ENCODE measurements around the gene DLGAP4.
A peak's percentile ranks its signal among the peaks of the same experiment; 100 is the strongest.

The DLGAP4 gene

DNA sequence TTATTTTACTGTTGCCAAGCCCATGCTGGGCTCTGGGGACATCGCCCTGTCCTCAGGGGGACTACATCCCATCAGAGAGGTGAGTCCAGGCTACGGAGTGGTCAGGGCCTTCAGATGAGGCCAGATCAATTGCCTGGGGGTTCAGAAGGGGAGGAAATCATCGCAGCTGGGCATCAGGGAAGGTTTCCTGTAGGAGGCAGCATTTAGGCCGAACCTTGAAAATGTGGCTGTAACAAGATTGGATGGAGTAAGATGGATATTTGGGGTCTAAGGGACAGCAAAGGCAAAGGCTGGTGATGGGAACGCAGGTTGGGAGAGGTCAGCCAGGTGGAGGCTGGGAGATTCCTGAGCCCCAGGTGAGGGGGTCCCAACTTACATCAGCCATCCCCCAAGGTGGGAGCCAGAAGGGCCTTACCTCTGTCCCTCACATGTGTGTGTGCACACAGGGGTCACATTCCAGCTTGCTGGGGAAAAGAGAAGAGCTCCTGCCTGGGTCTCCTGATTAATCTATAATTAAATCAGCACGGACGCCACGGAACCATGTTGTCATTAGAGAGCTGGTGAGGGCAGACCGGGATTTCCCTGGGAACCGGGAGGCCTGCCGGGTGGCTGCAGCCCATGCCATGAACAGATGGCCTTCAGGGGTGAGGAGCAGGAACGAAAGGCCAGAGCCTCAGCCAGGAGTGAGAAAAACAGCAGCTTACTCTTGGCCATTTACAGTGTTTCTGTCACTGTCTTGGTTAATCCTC, 30.5 kb upstream of the DLGAP4 start:
- peak; percentile 27 for DNase-seq

DNA sequence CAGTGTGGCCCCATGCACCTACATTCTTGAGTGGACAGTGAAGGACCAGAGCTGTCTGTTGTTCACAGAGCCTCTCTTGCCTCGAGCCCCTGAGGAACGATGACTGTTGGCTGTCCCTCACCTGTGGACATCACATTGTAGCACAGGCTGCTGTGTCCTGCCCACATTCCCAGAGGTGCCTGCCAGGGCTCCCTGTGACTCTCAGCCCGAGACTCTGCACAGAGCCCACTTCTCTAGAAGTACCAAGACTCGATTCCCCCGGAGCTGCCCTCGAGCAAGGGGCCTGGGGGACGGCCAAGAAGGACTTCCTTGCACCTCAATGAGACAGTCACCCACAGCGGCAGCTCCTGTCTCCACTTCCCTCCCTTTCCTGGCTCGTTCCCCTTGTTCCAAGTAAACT, 28.6 kb upstream of the DLGAP4 start:
- no peak for DNase-seq

DNA sequence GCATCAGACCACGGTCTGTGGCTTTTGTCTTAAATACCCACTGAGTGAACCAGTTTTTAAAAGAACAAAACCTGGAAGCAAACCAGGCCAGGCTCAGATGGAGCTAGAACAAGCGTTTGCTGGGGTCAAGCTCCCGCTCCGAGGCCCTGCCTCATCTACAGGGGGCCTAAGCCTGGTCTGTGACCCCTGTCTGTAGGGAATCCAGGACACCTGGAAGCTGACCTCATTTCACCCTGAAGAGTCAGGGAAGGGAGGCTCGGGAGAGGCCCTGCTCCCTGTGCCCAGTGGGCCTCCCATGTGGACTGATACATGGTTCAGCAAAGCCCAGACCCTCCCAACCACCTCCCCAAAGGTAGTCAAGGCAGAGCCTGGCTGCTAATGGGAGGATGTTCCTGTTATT, 26.8 kb upstream of the DLGAP4 start:
- no peak for DNase-seq

DNA sequence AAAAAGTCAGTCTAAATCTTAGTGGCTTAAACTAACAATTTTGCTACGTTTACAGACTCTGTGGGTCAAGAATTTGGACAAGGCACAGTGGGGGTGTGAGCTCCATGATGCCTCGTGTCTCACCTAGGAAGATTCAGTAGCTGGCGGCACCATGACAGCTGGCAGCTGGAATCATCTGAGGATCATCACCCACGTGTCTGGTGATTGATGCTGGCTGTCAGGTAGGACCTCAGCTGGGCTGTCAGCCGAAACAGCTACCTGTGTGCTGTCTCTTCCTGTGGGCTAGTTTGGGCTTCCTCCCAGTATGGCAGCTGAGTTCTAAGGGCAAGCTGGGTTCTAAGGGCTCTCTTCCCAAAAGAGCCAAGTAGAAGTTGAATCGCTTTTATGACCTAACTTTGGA, 26.4 kb upstream of the DLGAP4 start:
- DNase-seq, result no peak

DNA sequence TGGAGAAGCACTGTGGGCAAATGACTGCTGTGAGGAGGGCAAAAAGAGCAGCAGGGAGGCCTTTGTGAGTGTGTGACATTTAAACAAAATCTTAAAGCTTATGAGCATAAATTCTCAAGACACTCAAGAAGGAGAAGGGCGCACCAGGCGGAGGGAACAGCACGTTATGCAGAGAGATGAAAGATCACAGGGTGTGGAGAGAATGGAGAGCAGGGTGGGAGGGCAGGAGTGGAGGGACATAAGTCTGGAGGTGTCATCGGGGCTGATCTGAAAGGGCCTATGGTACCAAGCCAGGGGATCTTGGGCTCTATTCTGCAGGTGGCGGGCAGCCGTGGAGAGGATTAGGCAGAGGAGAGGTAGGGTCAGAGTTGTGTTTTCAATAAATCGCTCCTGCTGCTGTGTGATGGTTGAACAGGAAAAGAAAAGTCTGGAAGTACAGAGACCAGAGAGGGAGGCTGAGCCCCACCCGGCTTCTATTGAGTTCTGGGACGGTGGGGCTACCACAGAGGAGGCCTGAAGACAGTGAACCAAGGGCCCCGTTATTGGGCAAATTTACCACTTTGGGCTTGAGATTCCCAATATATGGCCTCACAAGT, 24.3 kb upstream of the DLGAP4 start:
- no peak for DNase-seq

DNA sequence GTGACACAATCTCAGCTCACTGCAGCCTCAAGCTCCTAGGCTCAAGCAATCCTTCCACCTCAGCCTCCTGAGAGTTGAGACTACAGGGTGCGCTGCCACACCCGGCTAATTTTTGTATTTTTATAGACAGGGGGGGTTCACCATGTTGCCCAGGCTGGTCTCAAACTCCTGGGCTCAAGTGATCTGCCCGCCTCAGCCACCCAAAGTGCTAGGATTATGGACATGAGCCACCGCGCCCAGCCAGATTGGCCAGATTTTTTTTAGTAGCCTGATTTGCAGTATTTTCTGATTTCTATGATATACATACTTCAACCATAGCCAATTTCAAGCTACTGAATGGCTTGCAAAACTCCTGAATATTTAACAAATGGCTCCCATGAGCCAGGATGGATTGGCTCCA, 21.4 kb upstream of the DLGAP4 start:
- DNase-seq, result no peak

DNA sequence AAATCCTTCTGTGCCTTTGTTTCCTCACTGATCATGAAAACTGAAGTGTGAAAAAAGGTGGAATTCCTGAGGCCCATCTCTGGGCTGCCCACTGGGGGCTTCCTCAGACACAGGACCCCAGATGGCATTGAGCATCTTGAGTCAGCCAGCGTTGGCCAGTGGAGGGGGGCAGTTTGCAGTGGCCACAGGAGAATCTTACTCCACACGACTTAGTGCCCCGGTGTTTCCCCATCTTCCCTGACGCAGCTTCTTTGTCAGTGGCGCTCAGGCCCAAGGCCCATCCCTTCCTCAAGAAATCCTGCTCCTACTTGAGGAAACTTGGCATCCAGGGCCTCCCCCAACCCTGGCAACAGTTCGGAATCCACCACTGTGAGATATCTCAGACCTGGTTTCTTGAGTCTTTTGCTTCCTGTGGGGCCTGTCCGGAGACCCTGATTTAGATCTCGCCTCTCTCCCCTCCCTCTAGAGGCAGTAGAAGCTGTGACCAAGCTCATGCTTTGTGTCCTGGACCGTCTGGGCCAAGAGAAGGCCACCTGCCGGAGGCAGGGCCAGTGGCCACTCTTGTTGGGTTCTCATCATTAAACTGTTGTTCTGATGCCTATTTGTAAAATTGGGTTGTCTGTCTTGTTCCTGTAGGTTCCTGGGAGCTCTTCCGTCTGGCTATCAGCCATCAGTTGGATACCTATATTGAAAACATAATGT, 20.2 kb upstream of the DLGAP4 start:
- no peak for DNase-seq

DNA sequence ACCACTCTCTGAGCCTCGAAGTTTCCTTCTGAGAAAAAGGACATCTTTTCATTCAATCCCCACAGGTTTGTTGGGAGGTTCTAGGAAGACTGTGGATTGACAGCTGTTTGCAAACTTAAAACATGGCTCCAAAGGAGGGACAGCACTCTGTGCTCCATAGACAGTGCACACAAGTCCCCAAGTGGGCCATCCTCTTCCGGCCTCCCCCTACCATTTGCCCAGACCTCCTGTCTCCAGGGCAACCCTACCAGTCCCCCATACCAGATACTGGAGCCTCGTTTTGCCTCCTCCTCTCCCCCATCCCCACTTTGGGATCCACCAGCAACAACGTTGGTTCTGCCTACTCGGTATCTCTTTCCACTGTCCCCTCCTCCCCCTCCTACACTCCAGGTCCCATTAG, 8.5 kb upstream of the DLGAP4 start:
- DNase-seq, result no peak

DNA sequence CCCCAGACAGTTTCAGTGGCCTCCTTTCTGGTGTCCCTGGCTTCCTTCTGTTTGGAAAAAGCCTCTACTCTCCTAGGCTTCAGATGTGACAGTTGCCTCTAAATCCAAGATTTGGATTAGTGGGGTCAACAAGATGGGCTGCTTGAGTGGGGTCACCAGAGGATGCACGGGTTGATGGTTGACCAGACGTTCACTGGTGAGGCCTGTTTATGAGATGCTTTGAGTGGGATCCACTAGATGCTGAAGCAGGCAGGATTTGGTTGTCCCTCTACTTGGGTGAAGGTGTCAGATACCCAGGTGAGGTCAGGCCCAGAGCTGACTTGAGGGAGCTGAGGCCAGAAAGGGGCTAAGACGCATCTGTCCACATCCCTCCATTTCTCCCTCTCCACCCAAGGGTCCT, 8.1 kb upstream of the DLGAP4 start:
- no peak for DNase-seq

DNA sequence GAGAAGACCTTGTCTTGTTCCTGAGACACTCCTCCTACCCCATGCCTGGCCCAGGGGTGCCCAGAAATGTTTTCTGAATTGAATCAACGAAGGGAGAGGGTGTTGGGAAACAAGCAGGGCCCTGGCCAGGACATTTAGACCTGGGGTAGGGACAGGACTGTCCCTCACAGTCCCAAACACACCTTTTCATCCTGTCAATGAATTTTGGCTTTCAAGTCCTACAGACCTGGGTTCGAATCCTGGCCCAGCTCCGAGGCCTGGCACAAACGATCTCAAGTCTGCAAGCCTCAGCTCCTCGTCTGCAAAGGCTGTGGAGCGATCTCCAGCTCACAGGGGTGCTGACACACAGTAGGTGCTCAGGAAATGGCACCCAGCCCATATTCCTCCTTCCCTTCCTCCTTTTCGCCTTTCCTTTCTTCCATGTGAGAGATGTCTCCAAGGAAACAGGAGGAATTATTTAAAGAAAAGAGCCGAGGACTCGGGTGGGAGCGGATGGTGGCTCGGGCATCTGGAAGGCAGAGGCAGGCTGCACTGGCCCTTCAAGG, 7.3 kb upstream of the DLGAP4 start:
- DNase-seq, result no peak

DNA sequence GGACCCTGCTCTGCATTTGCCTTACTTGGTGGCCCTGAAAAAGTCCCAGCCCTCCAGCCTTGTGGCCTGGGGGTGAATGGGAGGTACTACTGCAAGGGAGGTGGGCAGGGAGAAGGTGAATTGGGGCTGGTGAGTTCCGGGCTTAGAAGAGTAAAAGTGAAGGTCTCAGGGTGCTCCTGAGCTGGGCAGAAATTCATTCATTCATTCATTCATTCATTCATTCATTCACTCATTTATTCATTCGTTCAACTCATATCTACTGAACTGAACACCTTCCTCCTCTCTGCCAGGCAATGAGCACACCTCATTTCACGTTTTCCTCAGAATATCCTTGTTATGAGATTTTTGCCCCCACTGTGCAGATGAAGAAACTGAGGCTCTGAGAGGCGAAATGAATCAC, 6.7 kb upstream of the DLGAP4 start:
- DNase-seq, result no peak

DNA sequence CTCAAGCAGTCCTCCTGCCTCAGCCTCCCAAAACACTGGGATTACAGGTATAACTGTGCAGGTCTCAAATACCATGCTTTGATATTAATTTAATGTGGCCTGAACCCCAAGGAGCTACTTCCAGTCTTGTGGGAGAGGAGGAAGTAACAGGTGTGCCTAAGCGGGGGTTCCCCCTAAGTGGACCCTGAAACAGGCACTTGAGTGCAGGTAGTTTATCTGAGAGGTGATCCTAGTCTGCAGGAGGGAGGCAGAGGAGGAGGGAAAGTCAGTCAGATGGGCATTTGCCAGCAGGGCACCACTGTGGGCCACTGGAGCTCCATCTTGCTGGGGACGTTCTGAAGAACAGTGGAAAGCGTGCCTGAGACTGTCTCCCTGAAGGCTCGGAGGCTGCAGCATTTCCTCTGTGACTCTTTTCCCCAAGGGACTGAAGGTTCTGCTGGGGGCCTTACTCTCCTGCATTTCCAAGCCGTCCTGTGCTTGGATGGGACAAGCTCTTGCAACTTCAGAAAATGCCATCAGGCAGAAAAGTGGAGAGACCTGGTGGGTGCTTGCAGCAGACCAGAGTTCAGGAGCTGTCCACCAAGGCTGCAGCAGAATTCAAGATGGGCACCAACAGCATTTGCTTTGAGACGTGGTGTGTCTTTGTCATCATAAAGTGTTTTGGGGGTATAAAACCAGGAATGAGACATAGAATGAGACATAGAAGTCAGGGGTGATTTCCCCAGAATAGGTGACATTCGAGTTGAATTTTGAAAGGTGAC, 4.6 kb upstream of the DLGAP4 start:
- no peak for DNase-seq

DNA sequence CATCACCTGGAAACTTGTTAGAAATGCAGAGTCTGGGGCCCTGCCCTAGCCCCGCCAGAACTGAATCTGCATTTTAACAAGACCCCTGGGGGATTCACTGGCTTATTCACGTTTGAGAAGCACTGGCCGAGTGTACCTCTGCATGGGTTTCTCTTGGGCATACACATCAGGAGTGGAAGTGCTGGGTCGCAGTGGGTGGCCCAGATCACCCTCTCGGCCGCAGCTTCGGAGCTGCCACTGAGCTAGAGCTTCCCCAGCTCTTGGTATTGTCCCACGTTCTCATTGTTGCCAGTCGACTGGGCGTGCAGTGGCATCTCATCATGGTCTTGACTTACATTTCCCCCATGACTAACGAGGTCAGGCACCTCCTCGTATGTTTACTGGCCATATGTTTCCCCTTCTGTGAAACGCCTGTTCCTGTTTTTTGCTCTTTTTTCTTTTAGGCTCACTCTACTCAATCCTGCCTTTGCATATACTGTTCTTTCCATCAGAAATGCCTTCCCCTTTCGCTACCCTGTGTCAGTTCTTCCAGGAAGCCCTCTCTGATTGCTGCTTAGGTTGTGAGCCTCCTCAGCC, 3.0 kb upstream of the DLGAP4 start:
- peak; percentile 44 for DNase-seq

DNA sequence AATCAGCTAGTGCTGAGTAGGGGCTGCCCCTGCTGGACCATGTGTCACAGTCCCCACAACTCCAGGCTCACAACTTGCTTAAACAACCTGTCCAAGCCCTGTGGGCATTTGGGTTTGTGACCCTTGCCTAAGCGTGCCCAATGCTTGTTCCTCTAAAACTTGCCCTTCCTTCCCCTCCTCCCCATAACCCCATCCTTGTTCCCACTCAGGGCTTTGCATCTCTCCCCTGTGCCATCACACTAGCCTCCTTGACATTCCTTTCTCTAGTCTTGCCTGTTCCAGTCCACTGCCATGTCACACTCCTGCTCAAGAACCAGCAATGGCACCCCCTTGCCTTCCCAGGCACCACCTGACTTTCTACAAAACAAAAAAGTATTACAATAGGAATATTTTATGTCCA, 2.3 kb upstream of the DLGAP4 start:
- no peak for DNase-seq

DNA sequence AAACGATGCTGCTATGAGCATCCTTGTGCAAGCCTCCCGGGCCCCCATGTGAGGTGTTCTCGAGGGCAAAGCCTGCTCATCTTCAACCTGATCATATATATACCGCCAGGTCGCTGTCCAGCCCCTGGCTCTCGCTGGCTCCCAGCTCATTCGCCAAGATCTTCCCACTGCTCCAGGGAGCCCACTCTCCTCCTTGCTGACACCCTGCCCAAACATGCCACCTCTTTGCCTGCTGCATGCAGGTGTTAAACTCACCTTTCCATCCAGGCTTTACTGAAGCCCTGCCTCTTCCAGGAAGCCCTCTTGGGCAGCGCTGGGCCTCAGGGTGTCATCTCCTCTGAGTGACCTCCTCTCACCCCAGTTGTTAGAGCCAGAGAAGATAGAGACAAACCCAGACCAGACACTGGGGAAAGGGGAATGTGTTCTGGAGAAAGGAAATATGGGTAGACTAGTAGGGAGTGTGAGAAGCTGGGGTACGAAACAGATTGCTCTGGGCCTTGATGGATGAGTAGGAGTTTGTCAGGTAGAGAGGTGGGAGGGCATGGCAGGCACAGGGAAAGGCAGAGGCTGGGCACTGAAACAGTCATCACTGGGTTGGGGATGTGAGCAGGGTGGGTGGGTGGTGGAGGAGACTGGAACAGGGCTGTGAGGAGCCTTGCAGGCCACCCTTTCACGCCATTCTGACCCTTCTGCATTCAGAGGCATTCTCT, 1.2 kb upstream of the DLGAP4 start:
- DNase-seq, result no peak

DNA sequence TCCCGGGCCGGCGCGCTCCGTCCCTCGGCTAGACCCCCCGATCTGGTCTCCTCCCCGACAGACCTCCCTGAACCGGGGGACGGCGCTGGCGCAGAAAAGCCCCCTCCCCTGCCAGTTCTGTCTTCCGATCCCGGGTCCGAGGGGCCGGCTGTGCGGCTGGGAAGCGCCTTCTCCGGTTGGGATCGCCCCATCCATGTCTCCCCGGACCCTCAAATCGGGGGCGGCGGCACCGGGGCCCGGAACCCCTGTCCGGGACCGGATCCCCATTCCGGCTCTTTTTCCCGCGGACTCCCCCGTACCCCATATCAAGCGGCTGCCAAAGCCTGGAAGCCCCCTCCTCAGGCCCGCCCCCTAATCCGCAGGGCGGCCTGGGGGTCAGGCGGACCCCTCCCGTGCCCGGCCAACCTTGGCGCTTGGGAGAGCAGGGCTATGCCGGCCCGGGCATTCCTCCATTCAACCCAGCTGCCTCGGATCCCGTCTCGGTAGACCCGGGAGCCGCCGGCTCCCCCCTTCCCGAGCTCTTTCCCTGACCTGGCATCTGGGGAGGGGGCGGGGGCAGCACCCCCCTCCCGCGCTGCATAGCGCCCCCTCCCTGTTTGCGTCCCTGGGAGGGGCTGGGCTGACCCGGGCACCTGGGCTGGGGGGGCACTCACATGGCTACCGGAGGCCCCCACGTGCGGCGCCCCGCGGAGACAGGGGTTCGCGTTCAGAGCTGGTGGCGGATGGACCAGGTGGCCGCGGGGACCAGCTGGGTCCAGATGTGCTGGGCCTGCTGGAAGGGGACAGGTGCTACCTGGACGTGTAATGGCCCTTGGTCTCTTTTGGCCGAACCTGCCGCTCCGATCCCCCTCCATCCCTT, 643 bp downstream of the DLGAP4 start:
- DNase-seq, result no peak

DNA sequence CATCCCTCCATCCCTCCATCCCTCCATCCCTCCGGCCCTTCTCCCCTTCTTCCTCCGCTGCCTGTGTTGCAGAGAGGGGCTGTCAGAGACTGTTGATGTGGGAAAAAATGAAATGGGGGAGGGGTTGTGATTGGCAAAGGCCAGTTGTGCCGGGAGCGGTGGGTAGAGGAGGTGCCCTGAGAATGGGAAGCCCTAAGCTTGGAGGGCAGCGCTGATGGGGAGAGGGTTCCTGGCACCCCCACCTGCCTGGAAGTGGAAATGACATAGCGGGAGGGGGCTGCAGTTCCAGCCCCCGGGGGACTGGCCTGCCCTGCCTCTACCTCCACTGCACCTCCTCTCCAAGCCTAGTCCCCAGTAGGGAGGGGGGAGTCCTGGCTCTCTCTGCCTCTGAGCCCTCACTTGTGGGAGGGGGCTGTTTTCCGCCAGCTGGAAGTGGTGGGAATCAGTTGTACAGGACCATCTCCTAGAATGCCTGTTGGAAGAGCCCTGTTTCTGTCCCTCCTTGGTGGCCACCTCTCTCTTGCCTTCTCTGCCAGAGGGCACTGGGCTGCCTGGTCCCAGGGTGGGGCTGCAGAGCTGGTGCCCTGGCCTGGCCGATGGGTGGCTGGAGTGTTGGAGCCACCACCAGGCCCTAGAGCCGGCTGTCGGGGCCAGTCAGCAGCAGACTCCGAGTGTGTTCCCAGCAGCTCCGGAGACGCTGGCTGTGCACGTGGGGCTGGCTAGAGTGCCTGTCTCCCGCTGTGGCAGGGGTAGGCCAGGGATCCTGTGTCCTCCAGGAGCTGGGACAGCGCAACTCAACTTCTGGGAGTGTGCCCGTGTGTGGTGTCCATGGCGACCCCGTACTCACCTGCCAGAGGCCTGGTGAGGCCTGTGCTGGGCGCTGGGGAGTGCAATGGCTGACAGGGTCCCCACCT, 1.5 kb downstream of the DLGAP4 start:
- DNase-seq, result no peak

DNA sequence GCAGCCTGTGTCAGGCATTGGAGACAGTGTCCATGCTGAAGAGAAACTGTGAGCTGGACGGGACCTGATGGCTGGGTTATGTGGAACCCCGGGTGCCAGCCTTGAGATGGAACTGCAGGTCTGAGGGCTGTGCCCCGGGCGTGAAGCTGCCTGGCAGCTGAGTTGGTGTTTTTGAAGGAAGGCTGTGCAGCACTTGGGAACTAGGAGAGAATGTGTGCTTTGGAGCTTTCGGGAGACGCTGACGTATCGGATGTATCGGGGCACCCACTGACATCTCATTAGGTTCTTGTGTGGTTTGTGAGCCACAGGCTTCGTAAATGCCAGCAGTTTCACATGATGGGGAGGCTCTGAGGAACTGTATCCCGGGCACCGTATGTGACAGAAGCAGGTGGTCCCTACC, 2.2 kb downstream of the DLGAP4 start:
- DNase-seq, result no peak

DNA sequence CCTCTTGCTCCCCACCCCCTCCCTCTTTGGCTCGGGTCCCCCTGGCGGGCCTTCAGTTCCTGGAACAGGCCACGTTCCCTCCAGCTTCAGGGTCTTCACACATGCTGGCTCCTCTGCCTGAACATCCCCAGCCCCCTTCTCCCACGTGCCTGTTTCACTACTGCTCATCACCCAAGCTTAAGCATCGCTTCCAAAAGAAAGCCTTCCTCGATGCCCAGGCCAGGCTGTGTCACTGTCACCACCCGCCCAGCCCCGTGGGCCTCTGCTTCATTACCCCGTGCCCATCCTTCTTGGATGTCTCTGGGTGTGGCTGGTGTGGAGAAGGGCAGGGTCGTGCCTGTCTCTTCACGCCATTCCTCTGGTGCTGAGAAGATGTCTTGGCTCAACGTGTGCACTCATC, 2.8 kb downstream of the DLGAP4 start:
- no peak for DNase-seq

DNA sequence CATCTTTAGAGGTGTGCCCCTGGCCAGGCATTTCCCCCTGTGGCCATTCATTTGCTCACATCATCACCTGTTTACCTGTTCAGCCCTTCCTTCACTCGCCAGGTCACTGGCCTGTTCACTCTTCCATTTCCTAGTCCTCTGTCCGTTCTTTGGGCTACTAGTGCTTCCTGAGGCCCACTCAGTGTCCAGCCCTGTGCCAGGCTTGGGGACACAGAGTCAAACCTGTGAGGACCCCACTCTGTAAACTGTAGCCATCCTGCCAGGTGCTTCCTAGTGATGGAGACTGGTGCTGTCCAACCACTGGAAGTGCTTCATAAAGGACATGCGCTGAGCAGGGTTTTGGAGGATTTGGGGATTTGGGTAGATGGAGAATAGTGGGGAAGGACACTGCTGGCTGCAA, 3.5 kb downstream of the DLGAP4 start:
- no peak for DNase-seq
